Activated naive CD4-positive, alpha-beta T cell treated with anti-CD3 and anti-CD28 coated beads, Interleukin-2, amount 50 U/mL, for 16 hours (primary cell): ENCODE measurements around the gene STBD1.
"Not testable (repeated sequence)": the region's sequence is repeated elsewhere in the genome, so short reads cannot be mapped to it uniquely, and the experiment has no call there.

Experiments used
- DNase-seq: peaks from one replicate; pipeline ENCODE4 v3.0.0-alpha.2; 2020

Gene STBD1

DNA sequence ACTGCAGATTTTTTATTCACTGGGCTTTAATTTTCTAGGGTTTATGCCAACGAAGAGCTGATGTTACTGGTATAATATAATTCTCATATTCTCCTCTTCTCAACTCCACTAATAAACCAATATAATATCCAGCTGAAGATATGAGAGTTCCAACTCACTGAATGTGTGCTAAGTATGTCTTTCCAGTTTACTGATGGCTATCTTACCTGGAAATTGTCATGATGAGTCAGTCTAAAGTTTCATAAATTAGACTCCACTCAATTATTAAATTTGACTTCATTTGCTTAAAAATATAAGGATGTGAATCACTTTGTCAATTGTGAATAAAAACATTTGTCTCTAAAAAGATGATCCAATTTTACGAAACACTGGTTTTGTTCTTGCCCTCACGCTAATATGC, 28.4 kb downstream of the STBD1 start:
- no peak for DNase-seq

DNA sequence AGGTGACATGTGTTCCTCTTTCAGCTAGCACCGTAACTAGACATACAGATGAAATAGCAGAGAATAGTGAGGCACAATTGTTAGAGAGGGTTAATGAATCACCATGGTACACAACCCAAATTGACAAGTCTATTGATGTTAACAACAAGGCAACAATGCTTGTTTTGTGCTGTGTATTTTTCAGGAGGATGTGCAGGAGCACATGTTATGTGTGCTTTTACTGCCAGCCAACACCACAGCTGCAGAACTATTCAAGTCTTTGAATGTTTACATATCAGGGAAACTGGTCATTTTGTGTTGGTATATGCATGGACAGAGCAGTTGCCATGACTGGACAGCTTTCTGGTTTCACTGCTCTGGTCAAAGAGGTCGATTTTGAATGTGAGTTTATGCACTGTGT, 32.8 kb downstream of the STBD1 start:
- DNase-seq: no peak

DNA sequence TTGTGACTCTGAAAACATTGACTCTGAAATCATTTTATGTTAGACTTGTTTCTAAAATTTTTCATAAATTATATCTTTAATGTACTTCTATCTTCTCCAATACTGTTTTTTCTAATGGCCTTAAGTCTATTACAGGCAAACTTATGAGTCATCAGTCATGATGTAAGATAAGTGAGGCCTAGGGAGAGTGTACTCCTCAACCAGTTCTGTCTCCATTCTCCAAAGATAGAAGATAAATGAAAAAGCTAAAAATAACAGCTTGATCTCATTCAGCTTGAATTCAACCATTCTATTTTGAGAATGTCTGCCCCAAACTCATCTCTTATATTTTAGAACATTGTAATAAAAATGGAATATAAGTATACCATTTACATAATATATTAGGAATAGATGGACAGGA, 34.5 kb downstream of the STBD1 start:
- no peak for DNase-seq

DNA sequence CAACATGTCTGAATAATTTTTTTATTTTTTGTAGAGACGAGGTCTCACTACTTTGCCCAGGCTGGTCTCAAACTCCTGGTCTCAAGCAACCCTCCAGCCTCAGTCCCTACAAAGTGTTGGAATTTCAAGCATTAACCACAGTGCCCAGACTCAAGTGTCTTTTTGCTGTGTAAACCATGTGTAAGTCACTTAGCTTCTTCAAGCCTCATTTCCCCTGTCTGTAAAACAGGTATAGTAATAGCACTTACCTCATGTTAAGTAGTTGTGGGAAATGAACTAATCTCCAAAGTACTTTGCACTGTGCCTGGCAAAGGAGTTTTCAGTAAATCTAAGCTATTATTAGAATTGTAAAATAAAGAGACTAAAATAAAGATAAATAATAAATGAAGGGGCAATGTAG, 35.7 kb downstream of the STBD1 start:
- no peak for DNase-seq

DNA sequence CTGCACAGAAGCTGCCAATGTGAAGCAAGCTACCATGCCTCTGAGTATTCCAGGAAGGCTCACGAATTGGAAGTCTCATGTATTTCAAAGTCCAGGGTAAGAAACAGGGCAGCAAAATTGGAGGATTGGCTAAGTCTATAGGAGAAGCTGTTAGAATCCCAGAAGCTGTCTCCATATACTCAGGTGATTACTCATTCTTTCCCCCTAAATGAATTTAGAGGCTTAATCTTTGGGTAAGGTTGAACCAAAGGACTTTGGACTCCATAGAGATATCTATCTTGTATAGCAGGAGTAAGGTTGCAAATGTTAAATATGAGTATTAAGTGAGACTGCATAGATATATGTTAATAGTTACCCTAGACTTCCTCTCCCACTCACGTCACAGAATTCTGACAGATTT, 36.3 kb downstream of the STBD1 start:
- DNase-seq: no peak

DNA sequence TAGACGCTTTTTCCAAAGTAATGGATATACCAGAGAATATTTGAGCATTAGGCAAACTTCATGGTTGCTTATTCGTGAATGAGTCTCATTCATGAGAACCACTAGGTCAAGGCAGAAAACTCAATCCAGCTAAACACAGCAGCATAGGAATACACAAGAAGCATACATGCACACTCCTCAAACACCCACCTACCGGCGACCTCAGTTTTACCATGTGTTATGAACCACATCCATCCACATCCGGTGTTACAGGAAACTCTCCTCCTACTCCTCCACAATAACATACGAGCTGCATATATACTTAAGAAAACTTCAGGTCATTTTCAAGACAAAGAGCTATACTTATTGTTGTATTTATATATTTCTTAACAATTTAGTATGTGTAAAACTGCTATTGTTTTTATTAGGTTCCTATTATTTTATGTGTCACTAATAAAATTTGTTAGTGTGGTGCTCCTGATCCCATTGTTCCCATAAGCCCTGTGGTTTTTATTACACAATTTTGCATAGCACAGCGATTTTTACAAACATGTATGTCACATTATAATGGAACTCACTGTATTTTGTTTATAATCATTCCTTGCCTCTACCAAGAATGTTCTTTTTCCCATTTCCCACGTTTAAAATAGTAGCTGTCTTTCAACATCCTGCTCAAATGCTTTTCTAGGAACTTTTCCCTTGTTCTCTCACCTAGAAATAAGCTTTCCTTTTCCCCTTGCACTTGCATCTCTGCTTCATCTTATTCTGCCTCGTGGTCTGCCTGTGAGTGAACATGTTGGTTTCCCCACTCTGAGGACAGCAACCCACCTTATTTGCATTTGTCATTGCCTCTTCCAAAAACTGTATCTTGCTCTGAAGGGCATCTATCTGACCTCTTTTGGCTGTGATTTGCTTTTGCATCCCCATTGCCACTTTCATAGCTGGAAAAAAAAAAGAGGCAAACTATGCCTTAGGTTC, 48.3 kb downstream of the STBD1 start:
- DNase-seq: no peak

DNA sequence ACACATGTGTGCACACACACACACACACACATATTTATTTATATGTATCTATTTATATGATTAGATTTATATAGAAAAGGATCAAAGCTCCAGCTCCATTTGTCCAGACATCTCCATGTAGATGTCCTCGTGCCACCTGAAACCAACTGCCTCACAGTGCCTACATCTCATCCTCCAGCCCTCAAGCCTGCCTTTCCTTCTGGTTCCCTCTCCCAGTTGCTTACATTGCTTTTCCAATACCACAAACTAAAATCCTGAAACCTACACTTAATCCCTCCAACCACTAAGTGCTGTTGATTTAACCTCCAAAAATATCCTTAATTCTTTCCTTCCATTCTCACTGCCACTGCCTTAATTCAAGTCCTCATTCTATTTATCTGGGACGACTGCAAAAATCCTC, 51.4 kb downstream of the STBD1 start:
- DNase-seq: no peak

DNA sequence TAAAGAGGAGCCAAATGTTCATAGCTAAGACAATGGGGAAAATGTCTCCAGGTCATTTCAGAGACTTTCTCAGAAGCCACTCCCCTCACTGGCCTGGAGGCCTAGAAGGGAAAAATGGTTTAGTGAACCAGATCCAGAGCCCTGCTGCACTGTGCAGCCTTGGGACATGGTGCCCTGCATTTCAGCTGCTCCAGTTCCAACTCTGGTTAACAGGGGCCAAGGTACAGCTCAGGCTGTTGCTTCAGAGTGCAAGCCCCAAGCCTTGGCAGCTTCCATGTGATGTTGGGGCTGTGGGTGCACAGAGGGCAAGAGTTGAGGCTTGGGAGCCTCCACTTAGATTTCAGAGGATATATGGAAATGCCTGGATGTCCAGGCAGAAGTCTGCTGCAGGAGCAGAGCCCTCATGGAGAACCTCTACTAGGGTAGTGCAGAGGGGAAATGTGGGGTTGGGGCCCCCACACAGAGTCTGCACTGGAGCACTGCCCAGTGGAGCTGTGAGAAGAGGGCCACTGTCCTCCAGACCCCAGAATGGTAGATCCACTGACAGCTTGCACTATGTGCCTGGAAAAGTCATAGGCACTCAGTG, 53.4 kb downstream of the STBD1 start:
- not testable (repeated sequence) for DNase-seq
